ENCODE results near the gene MGA. TPM values are rescaled to one million over a fixed set of nuclear protein-coding genes. Genes with fewer than 3 reads are reported as not detected.
A peak's percentile ranks its signal among the peaks of the same experiment; 100 is the strongest.

Gene MGA
- total RNA-seq, 1 experiment from 2014 or later: 35.9 TPM

GRCh38 chr15:41773729-41774061, 113.5 kb downstream of the MGA start:
- TF ChIP-seq RELA (CRISPR knock-in tag; IDR thresholded peaks at IDR 0.05; ENCODE audit: borderline replicate concordance) (no peak), MAX (CRISPR knock-in tag; IDR thresholded peaks at IDR 0.05) (no peak), STAT6 (CRISPR knock-in tag; conservative IDR thresholded peaks at IDR 0.05; ENCODE audit: low read depth) (no peak), NFATC4 (CRISPR knock-in tag; IDR thresholded peaks at IDR 0.05) (no peak), NR3C1 (CRISPR knock-in tag; conservative IDR thresholded peaks at IDR 0.05; ENCODE audit: low read depth) (no peak), ATF1 (CRISPR knock-in tag; IDR thresholded peaks at IDR 0.05) (no peak), AFF4 (CRISPR knock-in tag; IDR thresholded peaks at IDR 0.05; ENCODE audit: borderline replicate concordance) (no peak), SOX15 (CRISPR knock-in tag; IDR thresholded peaks at IDR 0.05) (no peak), NFYB (CRISPR knock-in tag; conservative IDR thresholded peaks at IDR 0.05; ENCODE audit: low read depth) (no peak), ZNF671 (CRISPR knock-in tag; IDR thresholded peaks at IDR 0.05) (no peak), MXD4 (CRISPR knock-in tag; IDR thresholded peaks at IDR 0.05; ENCODE audit: borderline replicate concordance) (no peak), SMAD4 (CRISPR knock-in tag; IDR thresholded peaks at IDR 0.05) (no peak), ZNF416 (CRISPR knock-in tag; IDR thresholded peaks at IDR 0.05) (no peak), RORB (CRISPR knock-in tag; IDR thresholded peaks at IDR 0.05) (no peak), MLX (CRISPR knock-in tag; IDR thresholded peaks at IDR 0.05) (no peak), IRF1 (CRISPR knock-in tag; IDR thresholded peaks at IDR 0.05) (no peak), ZNF423 (CRISPR knock-in tag; IDR thresholded peaks at IDR 0.05) (no peak)
- H3K4me1 Mint-ChIP-seq: peaks cover 38% of the 10 kb centered on the region
- POLR2A ChIA-PET: interaction anchor here (0.6 to 2.4 kb wide), 15 partner anchors 8 to 230 kb away, joined by 3 to 15 read pairs (median 5); partner anchors contain the start of genes EHD4, JMJD7 and RPAP1
- ATAC-seq (no peak), DNase-seq (ENCODE audit: low spot score) (no peak)
- H3K27me3 Mint-ChIP-seq (ENCODE audit: low read depth): no peaks in the 10 kb centered on the region
- no peaks in the 10 kb centered on the region for H3K36me3 Mint-ChIP-seq
- H3K9me3 Mint-ChIP-seq: no peaks in the 10 kb centered on the region
- peak overlapping the region; percentile 86 for H3K4me3 Mint-ChIP-seq
- peak overlapping the region; percentile 100 for H3K27ac Mint-ChIP-seq
- CTCF ChIA-PET: interaction anchor here (0.6 to 4.5 kb wide), 48 partner anchors 9 to 441 kb away, joined by 3 to 158 read pairs (median 4); partner anchors contain the start of genes EHD4, JMJD7, MGA and NUSAP1

Measured in WTC11 (cell line).